IMR-90 (cell line): ENCODE results near the gene EIF2B2. TPM values are rescaled to one million over a fixed set of nuclear protein-coding genes. Genes with fewer than 3 reads are reported as not detected.

Source experiments
- ATAC-seq: fragments of 200-7000 bp; cut with Tn5 transposase; 2 replicates; pipeline ENCODE4 v1.9.1; 2020; ENCODE audit warnings: low read depth, mild to moderate bottlenecking, moderate library complexity
- BruUV-seq: library from RNA; stranded (reverse); fragments of 400-500 nt; replicated peaks from 2 replicates; lab custom pipeline; 2021; lab: Mats Ljungman, UMichigan
- CTCF ChIA-PET: fragments of 300-600 bp; formaldehyde crosslinking; extraction: SDS; loops from one replicate; lab custom pipeline; 2021; ENCODE audit warnings: antibody characterized with exemption; lab: Yijun Ruan, JAX
- POLR2A ChIA-PET: fragments of 300-600 bp; sonication (Branson Sonifier 250); formaldehyde crosslinking; loops from one replicate; lab custom pipeline; 2022; ENCODE audit warnings: antibody characterized with exemption; ENCODE audit not compliant: unreplicated experiment; lab: Charles Lee
- DNase-seq: peaks from one replicate; pipeline ENCODE4 v3.0.0; 2013
- H2AFZ ChIP-seq: replicated peaks from 2 replicates; pipeline ENCODE3; 2013; ENCODE audit warnings: low read length, mild to moderate bottlenecking; ENCODE audit not compliant: poor library complexity
- H2AK5ac ChIP-seq: 2 replicates; pipeline ENCODE4 v1.6.1; 2013; ENCODE audit warnings: low read depth, low read length, inconsistent platforms
- H2AK9ac ChIP-seq: replicated peaks from 2 replicates; pipeline ENCODE3; 2013; ENCODE audit warnings: mild to moderate bottlenecking, low read depth, low read length, moderate library complexity; ENCODE audit not compliant: poor library complexity
- H2BK120ac ChIP-seq: 2 replicates; pipeline ENCODE4 v1.6.1; 2013; ENCODE audit warnings: low read depth, low read length, inconsistent platforms
- H2BK15ac ChIP-seq: 3 replicates; pipeline ENCODE4 v1.6.1; 2013; ENCODE audit warnings: low read depth, low read length, inconsistent platforms
- H2BK20ac ChIP-seq: 2 replicates; pipeline ENCODE4 v1.6.1; 2013; ENCODE audit warnings: low read depth, mild to moderate bottlenecking, inconsistent platforms, low read length, moderate library complexity
- H2BK5ac ChIP-seq: 2 replicates; pipeline ENCODE4 v1.6.1; 2013; ENCODE audit warnings: mild to moderate bottlenecking, low read depth, low read length, inconsistent platforms; ENCODE audit not compliant: poor library complexity, severe bottlenecking
- H3K14ac ChIP-seq: replicated peaks from 2 replicates; pipeline ENCODE4 v1.6.1; 2013; ENCODE audit warnings: low read depth, low read length, inconsistent platforms
- H3K18ac ChIP-seq: 2 replicates; pipeline ENCODE4 v1.6.1; 2013; ENCODE audit warnings: low read depth, low read length, control low read depth
- H3K23ac ChIP-seq: 2 replicates; pipeline ENCODE4 v1.6.1; 2013; ENCODE audit warnings: low read depth, low read length, inconsistent platforms
- H3K27ac ChIP-seq: 2 replicates; pipeline ENCODE4 v1.5.1; 2013; ENCODE audit warnings: mild to moderate bottlenecking, control low read depth, low read length; ENCODE audit not compliant: insufficient read depth
- H3K27me3 ChIP-seq: 2 replicates; pipeline ENCODE4 v1.6.1; 2013; ENCODE audit warnings: low read length; ENCODE audit not compliant: control insufficient read depth, insufficient read depth
- H3K36me3 ChIP-seq: 2 replicates; pipeline ENCODE4 v1.6.1; 2013; ENCODE audit warnings: low read length, mixed read lengths; ENCODE audit not compliant: control insufficient read depth, insufficient read depth
- H3K4ac ChIP-seq: 2 replicates; pipeline ENCODE4 v1.6.1; 2013; ENCODE audit warnings: low read depth, low read length, inconsistent platforms
- H3K4me1 ChIP-seq: 2 replicates; pipeline ENCODE4 v1.6.1; 2013; ENCODE audit warnings: low read length, mixed read lengths; ENCODE audit not compliant: control insufficient read depth, insufficient read depth
- H3K4me2 ChIP-seq: 2 replicates; pipeline ENCODE4 v1.6.1; 2013; ENCODE audit warnings: low read depth, mild to moderate bottlenecking, control low read depth, low read length, moderate library complexity
- H3K4me3 ChIP-seq: 2 replicates; pipeline ENCODE4 v1.5.1; 2013; ENCODE audit warnings: low read depth, mild to moderate bottlenecking, control low read depth, low read length, moderate library complexity; ENCODE audit not compliant: insufficient read depth
- H3K56ac ChIP-seq: 2 replicates; pipeline ENCODE4 v1.6.1; 2013; ENCODE audit warnings: low read length, inconsistent platforms; ENCODE audit not compliant: insufficient read depth; ENCODE audit errors: extremely low read depth
- H3K79me1 ChIP-seq, 2 experiments: 2 replicates each; pipeline ENCODE4 v1.6.1; 2013; ENCODE audit warnings: low read length in 2 of 2, inconsistent platforms in 1 of 2, low read depth in 1 of 2
- H3K9ac ChIP-seq: 2 replicates; pipeline ENCODE4 v1.6.1; 2013; ENCODE audit warnings: low read depth, low read length, control low read depth
- H3K9me1 ChIP-seq: 2 replicates; pipeline ENCODE4 v1.6.1; 2013; ENCODE audit warnings: low read length, inconsistent platforms; ENCODE audit not compliant: insufficient read depth
- H3K9me3 ChIP-seq: 2 replicates; pipeline ENCODE4 v1.6.1; 2013; ENCODE audit warnings: low read length; ENCODE audit not compliant: control insufficient read depth, insufficient read depth
- H4K20me1 ChIP-seq: 2 replicates; pipeline ENCODE4 v1.6.1; 2013; ENCODE audit warnings: low read length, inconsistent platforms; ENCODE audit not compliant: insufficient read depth
- H4K5ac ChIP-seq: 2 replicates; pipeline ENCODE4 v1.6.1; 2013; ENCODE audit warnings: mild to moderate bottlenecking, low read depth, low read length, control low read depth
- H4K8ac ChIP-seq, 2 experiments: 2 replicates each; pipeline ENCODE4 v1.6.1; 2013; ENCODE audit warnings: low read depth in 2 of 2, low read length in 2 of 2, control low read depth in 1 of 2, inconsistent platforms in 1 of 2
- H4K91ac ChIP-seq: 2 replicates; pipeline ENCODE4 v1.6.1; 2013; ENCODE audit warnings: low read depth, low read length, inconsistent platforms; ENCODE audit not compliant: insufficient read depth
- CEBPB ChIP-seq: IDR thresholded peaks from 2 replicates; pipeline ENCODE4 v1.6.1; 2012; ENCODE audit warnings: low read depth, low read length, improper control_type of control experiment
- RFX5 ChIP-seq: IDR thresholded peaks from 2 replicates; pipeline ENCODE4 v1.8.0; 2012; ENCODE audit warnings: low read depth, mild to moderate bottlenecking, low read length, moderate library complexity
- WGBS, 2 experiments: methylation state at CpG; one replicate each; pipeline versions ENCODE4 v1.1.5 to v1.1.7; 2013; ENCODE audit warnings: missing lambda C conversion rate in 2 of 2; ENCODE audit not compliant: insufficient read length in 1 of 2; ENCODE audit errors: extremely low coverage in 2 of 2; 5-methylcytosine and 5-hydroxymethylcytosine counted together
- dilution Hi-C: fragments of 300-500 bp; cut with HindIII; formaldehyde crosslinking; loops from one replicate; pipeline ENCODE4 v1.14.3; 2018; ENCODE audit warnings: low sequenced_read_pairs; ENCODE audit not compliant: unreplicated experiment
- in situ Hi-C: fragments of 300-500 bp; cut with MboI; formaldehyde crosslinking; loops from 3 replicates; pipeline ENCODE4 v1.14.3; 2019; ENCODE audit warnings: low sequenced_read_pairs, inconsistent platforms, mixed read lengths
- intact Hi-C: fragments of 100-400 bp; cut with micrococcal nuclease; formaldehyde crosslinking; loops from 2 replicates; pipeline ENCODE4 v1.10.0; 2022
- polyA plus RNA-seq, 3 experiments: library from polyadenylated mRNA; depleted of rRNA; stranded (reverse); fragments of >200 nt; gene quantifications; 2 replicates each; pipeline ENCODE4 v1.2.3, GENCODE V29; 2012; ENCODE audit warnings: low replicate concordance in 1 of 3
- total RNA-seq: library from RNA; depleted of rRNA; stranded (reverse); fragments of >200 nt; gene quantifications from 2 replicates; pipeline ENCODE4 v1.2.3, GENCODE V29; 2012

The EIF2B2 gene
- total and polyA plus RNA-seq, 2 of the 4 experiments (the other 2 are of a cell fraction), result 63.6 to 70.1 TPM

- no TSS peak for BruUV-seq
- POLR2A ChIA-PET, result no interaction called here
Observed at GRCh38 chr14:75049731-75050201, 47.0 kb downstream of the EIF2B2 start.

More at GRCh38 chr14:75049731-75050201, 47.0 kb downstream of the EIF2B2 start:
- Histone ChIP-seq H3K27ac (no peak overlapping the region; the same call in 1 of the 2 replicates), H4K8ac (no peak overlapping the region), H3K18ac (peak overlapping the region; percentile 79; the same call in 1 of the 2 replicates), H2BK15ac (no peak overlapping the region), H3K4me2 (peak overlapping the region; percentile 24; the same call in 1 of the 2 replicates), H2BK120ac (no peak overlapping the region), H3K4me1 (peaks cover 11% of the 10 kb centered on the region), H2BK5ac (no peak overlapping the region), H2AFZ (no peak overlapping the region), H3K23ac (no peak overlapping the region; the same call in 1 of the 2 replicates), H3K27me3 (no peaks in the 10 kb centered on the region), H2AK5ac (no peak overlapping the region), H4K5ac (no peak overlapping the region), H3K79me1 (peaks cover 8 to 32% of the 10 kb centered on the region in 2 experiments; a peak in 3 of 4 replicates), H2AK9ac (no peak overlapping the region), H3K36me3 (no peaks in the 10 kb centered on the region), H3K14ac (peak overlapping the region; percentile 29; the same call in 1 of the 2 replicates), H3K9me3 (no peaks in the 10 kb centered on the region), H3K56ac (no peak overlapping the region), H2BK20ac (no peak overlapping the region), H3K4ac (no peak overlapping the region), H4K91ac (no peak overlapping the region), H3K4me3 (no peak overlapping the region), H3K9ac (no peak overlapping the region), H4K20me1 (no peaks in the 10 kb centered on the region), H3K9me1 (peaks cover 6% of the 10 kb centered on the region)
- 100% methylated on average over 1 of the region's 3 CpGs; no CpG with 5 or more reads in 1 of the 2 experiments for WGBS, 2 experiments
- CTCF ChIA-PET, result no interaction called here
- DNase-seq (no peak), ATAC-seq (no peak)
- in situ Hi-C loops, result no loop called here
- dilution Hi-C loops, result no loop called here
- intact Hi-C loops, result no loop called here
- TF ChIP-seq CEBPB, result peak; percentile 54
- no peak for TF ChIP-seq RFX5
